ENCODE measurements around the gene TBC1D9.
A peak's percentile ranks its signal among the peaks of the same experiment; 100 is the strongest.

Gene TBC1D9

DNA sequence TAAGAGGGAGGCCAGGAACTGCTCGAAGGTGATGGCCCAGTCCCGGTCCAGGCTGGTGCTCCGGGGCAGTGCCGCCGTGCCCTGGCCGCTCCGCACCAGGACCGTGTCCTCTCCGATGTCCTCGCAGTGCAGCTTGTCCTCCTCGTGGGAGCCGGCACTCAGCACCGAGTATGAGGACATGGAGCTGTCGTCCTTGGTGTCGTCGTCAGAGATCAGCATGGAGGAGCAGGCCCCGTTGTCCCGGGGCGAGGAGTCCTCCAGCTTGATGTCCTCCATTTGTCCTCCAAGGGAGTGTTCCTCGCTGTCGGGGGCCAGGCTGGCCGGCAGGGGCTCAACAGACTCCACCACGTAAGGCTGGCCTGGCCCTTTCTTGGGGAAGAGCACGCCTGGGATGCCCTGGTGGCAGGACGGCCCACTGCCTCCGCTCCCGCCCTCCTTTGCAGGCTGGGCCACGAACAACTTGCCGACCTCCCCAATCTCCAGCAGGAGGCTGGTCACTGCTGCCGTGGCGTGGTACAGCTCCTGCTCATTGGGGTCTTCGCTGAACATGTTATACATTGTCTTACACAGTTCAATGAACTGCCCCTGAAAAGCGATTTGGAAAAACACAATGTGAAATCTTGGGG, 133.7 kb downstream of the TBC1D9 start:
- H3F3A ChIP-seq (ENCODE audit: insufficient read depth), result peaks cover 11% of the 10 kb centered on the region
- no peaks in the 10 kb centered on the region for H3K9me2 ChIP-seq (replicated peaks; ENCODE audit: insufficient read depth, low read length)
- H3K27me3 ChIP-seq (ENCODE audit: low read length), result no peaks in the 10 kb centered on the region
- no peaks in the 10 kb centered on the region for H3K36me3 ChIP-seq (ENCODE audit: low read length)
- TF ChIP-seq EZH2phosphoT487 (conservative IDR thresholded peaks at IDR 0.05; ENCODE audit: low read length), result no peak
- TF ChIP-seq, protein P1, sequence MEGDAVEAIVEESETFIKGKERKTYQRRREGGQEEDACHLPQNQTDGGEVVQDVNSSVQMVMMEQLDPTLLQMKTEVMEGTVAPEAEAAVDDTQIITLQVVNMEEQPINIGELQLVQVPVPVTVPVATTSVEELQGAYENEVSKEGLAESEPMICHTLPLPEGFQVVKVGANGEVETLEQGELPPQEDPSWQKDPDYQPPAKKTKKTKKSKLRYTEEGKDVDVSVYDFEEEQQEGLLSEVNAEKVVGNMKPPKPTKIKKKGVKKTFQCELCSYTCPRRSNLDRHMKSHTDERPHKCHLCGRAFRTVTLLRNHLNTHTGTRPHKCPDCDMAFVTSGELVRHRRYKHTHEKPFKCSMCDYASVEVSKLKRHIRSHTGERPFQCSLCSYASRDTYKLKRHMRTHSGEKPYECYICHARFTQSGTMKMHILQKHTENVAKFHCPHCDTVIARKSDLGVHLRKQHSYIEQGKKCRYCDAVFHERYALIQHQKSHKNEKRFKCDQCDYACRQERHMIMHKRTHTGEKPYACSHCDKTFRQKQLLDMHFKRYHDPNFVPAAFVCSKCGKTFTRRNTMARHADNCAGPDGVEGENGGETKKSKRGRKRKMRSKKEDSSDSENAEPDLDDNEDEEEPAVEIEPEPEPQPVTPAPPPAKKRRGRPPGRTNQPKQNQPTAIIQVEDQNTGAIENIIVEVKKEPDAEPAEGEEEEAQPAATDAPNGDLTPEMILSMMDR (IDR thresholded peaks at IDR 0.05; ENCODE audit: insufficient read depth, low read length, poor library complexity, severe bottlenecking), result no peak
- no peaks in the 10 kb centered on the region for H4K20me1 ChIP-seq (ENCODE audit: low read depth, low read length)
- no peaks in the 10 kb centered on the region for H3K79me2 ChIP-seq (ENCODE audit: insufficient read depth, low read length)
- H3K9ac ChIP-seq (ENCODE audit: low read length), result peak overlapping the region; percentile 59; the same call in 1 of the 2 replicates
- H2AFZ ChIP-seq (ENCODE audit: low read depth, low read length, severe bottlenecking), result no peak overlapping the region
- H3K27ac ChIP-seq (ENCODE audit: low read depth, low read length), result peak overlapping the region; percentile 98
- H3K4me3 ChIP-seq (ENCODE audit: insufficient read depth, low read length, poor library complexity, severe bottlenecking), result no peak overlapping the region
- H3K9me3 ChIP-seq (ENCODE audit: insufficient read depth, low read length), result no peaks in the 10 kb centered on the region
- no peak overlapping the region for H3K4me2 ChIP-seq (ENCODE audit: low read depth, low read length, poor library complexity, severe bottlenecking)

DNA sequence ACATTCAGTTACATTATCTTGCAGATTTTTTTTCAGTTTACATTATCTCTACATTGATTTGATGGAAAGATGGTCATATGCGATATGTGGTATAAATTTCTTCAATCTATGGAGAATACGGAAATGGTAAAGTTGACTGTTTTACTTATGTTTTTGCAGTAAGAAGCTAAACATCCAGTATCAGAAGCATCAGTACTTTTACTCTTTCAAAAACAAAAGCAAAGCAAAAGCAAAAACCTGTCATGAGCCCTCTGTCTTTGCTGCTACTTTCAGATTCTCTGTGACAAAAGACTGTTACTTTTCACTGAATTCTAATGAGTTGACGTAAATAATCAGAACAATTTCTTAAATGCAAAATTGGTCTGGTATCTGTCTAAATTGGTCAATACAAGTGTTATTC, 135.0 kb downstream of the TBC1D9 start:
- no peaks in the 10 kb centered on the region for H3K36me3 ChIP-seq (ENCODE audit: low read length)
- peak overlapping the region; percentile 59 for H3K9ac ChIP-seq (ENCODE audit: low read length)
- H3K4me3 ChIP-seq (ENCODE audit: insufficient read depth, low read length, poor library complexity, severe bottlenecking), result peak overlapping the region; percentile 36
- peaks cover 11% of the 10 kb centered on the region for H3F3A ChIP-seq (ENCODE audit: insufficient read depth)
- H4K20me1 ChIP-seq (ENCODE audit: low read depth, low read length), result no peaks in the 10 kb centered on the region
- peak overlapping the region; percentile 94 for H3K4me2 ChIP-seq (ENCODE audit: low read depth, low read length, poor library complexity, severe bottlenecking)
- TF ChIP-seq, protein P1 (IDR thresholded peaks at IDR 0.05; ENCODE audit: insufficient read depth, low read length, poor library complexity, severe bottlenecking), result no peak
- TF ChIP-seq EZH2phosphoT487 (conservative IDR thresholded peaks at IDR 0.05; ENCODE audit: low read length), result no peak
- H3K27ac ChIP-seq (ENCODE audit: low read depth, low read length), result peak overlapping the region; percentile 98
- H3K27me3 ChIP-seq (ENCODE audit: low read length), result no peaks in the 10 kb centered on the region
- no peaks in the 10 kb centered on the region for H3K9me3 ChIP-seq (ENCODE audit: insufficient read depth, low read length)
- H2AFZ ChIP-seq (ENCODE audit: low read depth, low read length, severe bottlenecking), result peak overlapping the region; percentile 73
- no peaks in the 10 kb centered on the region for H3K9me2 ChIP-seq (replicated peaks; ENCODE audit: insufficient read depth, low read length)
- H3K79me2 ChIP-seq (ENCODE audit: insufficient read depth, low read length), result no peaks in the 10 kb centered on the region

DNA sequence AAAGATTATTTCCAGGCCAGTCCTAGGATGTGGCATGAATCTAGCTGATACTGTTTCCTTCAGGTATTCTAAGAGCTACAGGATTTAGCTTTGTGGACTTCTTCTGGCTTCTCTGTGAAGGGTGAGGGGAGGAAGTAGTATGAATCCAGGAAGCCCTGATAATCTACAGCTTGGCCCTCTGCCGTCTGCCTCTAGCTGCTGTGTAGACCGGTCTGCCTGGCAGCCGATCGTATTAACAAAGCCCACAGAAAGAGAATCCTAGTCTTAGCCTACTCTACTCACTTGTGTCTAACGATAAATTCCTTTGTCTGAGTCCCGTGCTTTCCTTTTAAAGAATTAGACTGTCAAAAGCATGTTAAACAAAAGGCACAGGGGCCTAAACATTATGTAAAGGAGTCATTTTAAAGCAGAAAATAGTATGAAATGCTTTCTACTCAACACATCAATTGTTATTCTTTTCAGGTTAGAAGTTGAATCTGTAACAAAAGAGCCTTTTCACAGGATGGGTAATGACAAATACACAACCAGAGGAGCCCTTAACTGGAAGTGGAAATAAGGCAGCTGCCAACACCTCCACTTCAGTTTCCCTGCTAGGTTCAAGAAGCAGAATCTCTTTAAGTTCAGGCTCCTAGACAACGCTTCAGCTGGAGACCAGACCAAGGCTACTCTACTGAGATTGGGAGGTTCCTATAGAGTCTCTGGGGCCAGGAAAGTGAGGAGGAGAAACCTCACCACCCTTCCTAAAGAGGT, 138.5 kb downstream of the TBC1D9 start:
- peaks cover 11% of the 10 kb centered on the region for H3F3A ChIP-seq (ENCODE audit: insufficient read depth)
- no peaks in the 10 kb centered on the region for H3K79me2 ChIP-seq (ENCODE audit: insufficient read depth, low read length)
- TF ChIP-seq, protein P1 (IDR thresholded peaks at IDR 0.05; ENCODE audit: insufficient read depth, low read length, poor library complexity, severe bottlenecking), result no peak
- no peak for TF ChIP-seq EZH2phosphoT487 (conservative IDR thresholded peaks at IDR 0.05; ENCODE audit: low read length)
- H3K4me2 ChIP-seq (ENCODE audit: low read depth, low read length, poor library complexity, severe bottlenecking), result no peak overlapping the region
- H3K27ac ChIP-seq (ENCODE audit: low read depth, low read length), result peak overlapping the region; percentile 29; the same call in 1 of the 2 replicates
- no peaks in the 10 kb centered on the region for H3K9me2 ChIP-seq (replicated peaks; ENCODE audit: insufficient read depth, low read length)
- H3K36me3 ChIP-seq (ENCODE audit: low read length), result no peaks in the 10 kb centered on the region
- H3K9ac ChIP-seq (ENCODE audit: low read length), result no peak overlapping the region
- no peaks in the 10 kb centered on the region for H3K27me3 ChIP-seq (ENCODE audit: low read length)
- H4K20me1 ChIP-seq (ENCODE audit: low read depth, low read length), result no peaks in the 10 kb centered on the region
- H3K9me3 ChIP-seq (ENCODE audit: insufficient read depth, low read length), result no peaks in the 10 kb centered on the region
- H2AFZ ChIP-seq (ENCODE audit: low read depth, low read length, severe bottlenecking), result peak overlapping the region; percentile 45
- no peak overlapping the region for H3K4me3 ChIP-seq (ENCODE audit: insufficient read depth, low read length, poor library complexity, severe bottlenecking)

Measured in SU-DHL-6 (cell line).